Sigmoid colon (tissue), 3 donors: ENCODE measurements around the gene ITGB5.

Experiments
- POLR2A ChIP-seq, 2 donors: fragments of 450-650 bp; IDR thresholded peaks; one replicate each; pipeline ENCODE4 v1.6.1; 2016; ENCODE audit warnings: antibody characterized with exemption in 2 of 2, mild to moderate bottlenecking in 2 of 2, moderate library complexity in 2 of 2
- TF ChIP-seq, protein P1 (sequence below), 4 experiments: fragments of 450-650 bp in 3 of 4; fragments of 200-600 bp in 1 of 4; IDR thresholded peaks; one replicate each; pipeline ENCODE4 v1.5.1; 2016 to 2019; ENCODE audit warnings: antibody characterized with exemption in 4 of 4, mild to moderate bottlenecking in 3 of 4, moderate library complexity in 2 of 4

DNA sequence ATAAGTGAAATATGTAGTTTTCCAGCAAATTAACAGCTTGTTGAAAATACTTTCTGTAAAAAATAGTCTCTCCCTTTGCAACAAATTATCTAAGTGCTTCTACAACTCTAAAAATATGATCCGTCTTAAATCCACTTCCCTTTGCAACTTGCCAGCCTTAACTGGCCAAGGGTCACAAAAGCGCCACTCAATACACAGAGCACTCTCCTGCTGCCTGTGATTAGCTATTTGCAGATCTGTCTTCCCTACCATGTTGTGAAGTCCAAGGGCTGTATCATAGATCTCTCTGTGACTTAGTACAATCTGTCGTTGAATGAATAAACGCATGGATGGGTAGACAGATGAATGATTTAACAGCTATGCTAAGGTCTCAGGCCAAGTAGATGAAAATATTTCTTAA lies 76.2 kb downstream of the ITGB5 start:
- TF ChIP-seq, protein P1, sequence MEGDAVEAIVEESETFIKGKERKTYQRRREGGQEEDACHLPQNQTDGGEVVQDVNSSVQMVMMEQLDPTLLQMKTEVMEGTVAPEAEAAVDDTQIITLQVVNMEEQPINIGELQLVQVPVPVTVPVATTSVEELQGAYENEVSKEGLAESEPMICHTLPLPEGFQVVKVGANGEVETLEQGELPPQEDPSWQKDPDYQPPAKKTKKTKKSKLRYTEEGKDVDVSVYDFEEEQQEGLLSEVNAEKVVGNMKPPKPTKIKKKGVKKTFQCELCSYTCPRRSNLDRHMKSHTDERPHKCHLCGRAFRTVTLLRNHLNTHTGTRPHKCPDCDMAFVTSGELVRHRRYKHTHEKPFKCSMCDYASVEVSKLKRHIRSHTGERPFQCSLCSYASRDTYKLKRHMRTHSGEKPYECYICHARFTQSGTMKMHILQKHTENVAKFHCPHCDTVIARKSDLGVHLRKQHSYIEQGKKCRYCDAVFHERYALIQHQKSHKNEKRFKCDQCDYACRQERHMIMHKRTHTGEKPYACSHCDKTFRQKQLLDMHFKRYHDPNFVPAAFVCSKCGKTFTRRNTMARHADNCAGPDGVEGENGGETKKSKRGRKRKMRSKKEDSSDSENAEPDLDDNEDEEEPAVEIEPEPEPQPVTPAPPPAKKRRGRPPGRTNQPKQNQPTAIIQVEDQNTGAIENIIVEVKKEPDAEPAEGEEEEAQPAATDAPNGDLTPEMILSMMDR (IDR thresholded peaks at IDR 0.05), result no peak
- TF ChIP-seq POLR2A (IDR thresholded peaks at IDR 0.05), result no peak
